ENCODE data around the gene ZNF684.

ZNF684 gene

GRCh38 chr1:40574805-40575204 lies 43.4 kb downstream of the ZNF684 start:
- DNase-seq (ENCODE audit: low spot score): peak; percentile 83

GRCh38 chr1:40575336-40575735 lies 43.9 kb downstream of the ZNF684 start:
- DNase-seq (ENCODE audit: low spot score): peak; percentile 3

DNA sequence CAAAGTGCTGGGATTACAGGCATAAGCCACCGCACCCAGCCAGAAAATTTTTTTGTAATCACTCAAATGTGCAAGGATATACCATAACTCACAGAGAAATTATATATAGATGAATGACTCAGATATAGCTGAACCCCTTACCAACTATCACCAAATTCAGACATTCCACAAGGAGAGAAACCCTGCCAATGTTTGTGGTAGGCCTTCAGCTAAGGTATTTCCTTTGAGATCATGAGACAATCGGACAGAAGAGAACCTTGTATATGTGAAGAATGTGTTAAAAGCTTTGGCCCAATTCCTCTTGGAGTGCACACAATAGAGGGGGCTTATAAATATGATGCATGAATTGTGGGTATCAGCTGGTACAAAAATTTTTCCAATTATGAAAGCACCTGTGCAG lies 50.7 kb downstream of the ZNF684 start:
- DNase-seq (ENCODE audit: low spot score): no peak

- DNase-seq (ENCODE audit: low spot score): no peak
Observed at GRCh38 chr1:40583980-40584379, 52.5 kb downstream of the ZNF684 start.

- DNase-seq (ENCODE audit: low spot score): no peak
Observed at GRCh38 chr1:40588586-40588985, 57.1 kb downstream of the ZNF684 start.

GRCh38 chr1:40592107-40592803 lies 60.8 kb downstream of the ZNF684 start:
- no peak for DNase-seq (ENCODE audit: low spot score)

DNA sequence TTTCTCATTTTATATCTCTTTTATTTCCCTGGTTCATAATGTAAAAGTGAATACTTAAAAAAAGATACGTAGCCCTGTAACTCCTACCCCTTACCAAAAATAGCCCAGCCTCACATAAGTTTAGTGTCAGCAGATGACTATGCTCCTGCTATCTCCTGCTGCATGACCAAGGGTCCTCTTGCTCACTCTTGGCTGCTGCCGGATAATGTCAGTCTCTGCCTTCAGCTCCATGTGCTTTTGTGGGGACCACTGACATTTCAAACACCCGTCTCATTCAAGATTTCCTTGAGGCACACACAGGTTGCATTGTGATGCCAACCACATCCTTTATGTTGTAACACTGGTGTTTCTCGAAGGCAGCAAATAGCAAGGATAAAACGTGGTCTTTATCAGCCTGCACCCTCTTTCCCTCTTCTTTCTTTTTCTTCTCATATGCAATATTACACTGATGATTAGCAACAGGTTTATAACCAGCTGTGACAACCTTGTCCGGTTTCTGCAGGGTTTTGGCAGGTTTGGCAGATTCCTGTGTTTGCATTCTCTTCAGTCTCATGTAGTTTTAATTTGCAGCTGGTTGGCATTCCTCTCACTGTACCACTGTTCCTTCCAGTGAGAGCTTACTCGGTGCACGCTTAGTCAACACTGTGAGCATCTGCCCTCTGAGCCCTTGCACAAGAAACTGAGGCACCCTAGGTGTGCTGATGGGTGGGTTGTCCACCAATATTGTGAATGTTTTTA lies 62.2 kb downstream of the ZNF684 start:
- no peak for DNase-seq (ENCODE audit: low spot score)

DNA sequence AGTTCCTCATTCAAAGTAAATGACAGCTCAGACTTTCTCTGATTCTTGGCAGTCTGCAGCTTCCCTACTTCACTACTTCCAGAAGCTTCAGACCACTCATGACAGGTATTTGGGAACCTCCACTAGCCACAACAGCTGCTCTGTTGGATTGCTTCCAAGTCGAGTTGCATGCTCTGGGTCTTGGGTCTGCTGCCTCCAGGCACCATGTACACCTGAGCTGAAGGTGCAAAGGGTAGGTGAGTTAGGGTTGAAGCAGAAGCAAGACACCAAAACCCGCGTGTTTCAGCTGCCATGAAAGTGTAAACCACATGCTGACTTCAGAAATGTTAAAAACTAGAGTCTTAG lies 62.7 kb downstream of the ZNF684 start:
- no peak for DNase-seq (ENCODE audit: low spot score)

- DNase-seq (ENCODE audit: low spot score): no peak
Observed at GRCh38 chr1:40595623-40596022, 64.2 kb downstream of the ZNF684 start.
